Loucy (cell line): ENCODE results near the gene BTBD9.

ENCODE experiments used
- H2AFZ ChIP-seq: fragments of 200-600 bp; sonication (generic); 2 replicates; pipeline ENCODE4 v1.6.0; 2016; ENCODE audit warnings: antibody characterized with exemption, mild to moderate bottlenecking, low read length, moderate library complexity
- H3F3A ChIP-seq: fragments of 200-600 bp; 2 replicates; pipeline ENCODE4 v1.6.0; 2016; ENCODE audit warnings: antibody characterized with exemption, low read depth, mild to moderate bottlenecking
- H3K27me3 ChIP-seq: fragments of 200-600 bp; sonication (generic); 2 replicates; pipeline ENCODE4 v1.6.1; 2014; ENCODE audit warnings: low read length, mild to moderate bottlenecking; ENCODE audit not compliant: insufficient read depth, poor library complexity, severe bottlenecking
- H3K36me3 ChIP-seq: fragments of 200-600 bp; sonication (generic); 2 replicates; pipeline ENCODE4 v1.6.1; 2016; ENCODE audit warnings: low read length; ENCODE audit not compliant: insufficient read depth
- H3K4me1 ChIP-seq: fragments of 200-600 bp; sonication (generic); 2 replicates; pipeline ENCODE4 v1.5.1; 2014; ENCODE audit warnings: low read length, mild to moderate bottlenecking; ENCODE audit not compliant: insufficient read depth, poor library complexity, severe bottlenecking
- H3K4me2 ChIP-seq: fragments of 200-600 bp; sonication (generic); 2 replicates; pipeline ENCODE4 v1.6.0; 2014; ENCODE audit warnings: antibody characterized with exemption, low read length, low read depth, mild to moderate bottlenecking; ENCODE audit not compliant: poor library complexity, severe bottlenecking
- H3K4me3 ChIP-seq: fragments of 200-600 bp; sonication (generic); 2 replicates; pipeline ENCODE4 v1.5.1; 2014; ENCODE audit warnings: low read length, mild to moderate bottlenecking, mixed read lengths; ENCODE audit not compliant: poor library complexity, severe bottlenecking
- H3K79me2 ChIP-seq: fragments of 200-600 bp; sonication (generic); 2 replicates; pipeline ENCODE4 v1.6.1; 2014; ENCODE audit warnings: low read length; ENCODE audit not compliant: insufficient read depth
- H3K9ac ChIP-seq: fragments of 200-600 bp; sonication (generic); 2 replicates; pipeline ENCODE4 v1.6.0; 2014; ENCODE audit warnings: mild to moderate bottlenecking, low read depth, low read length, moderate library complexity; ENCODE audit not compliant: poor library complexity, severe bottlenecking
- H3K9me2 ChIP-seq: fragments of 200-600 bp; sonication (generic); replicated peaks from 2 replicates; pipeline ENCODE4 v1.6.1; 2016; ENCODE audit warnings: low read depth, low read length, mixed read lengths
- H3K9me3 ChIP-seq: fragments of 200-600 bp; sonication (generic); 2 replicates; pipeline ENCODE4 v1.6.1; 2014; ENCODE audit warnings: mild to moderate bottlenecking, antibody characterized with exemption, low read length, low read depth; ENCODE audit not compliant: insufficient read depth
- H4K20me1 ChIP-seq: fragments of 200-600 bp; sonication (generic); 2 replicates; pipeline ENCODE4 v1.6.0; 2014; ENCODE audit warnings: antibody characterized with exemption, low read length, mild to moderate bottlenecking; ENCODE audit not compliant: insufficient read depth, poor library complexity, severe bottlenecking
- CTCF ChIP-seq: fragments of 200-600 bp; sonication (generic); conservative IDR thresholded peaks from 2 replicates; pipeline ENCODE4 v1.5.1; 2014; ENCODE audit warnings: mild to moderate bottlenecking, antibody characterized with exemption, low read length
- EZH2phosphoT487 ChIP-seq: fragments of 200-600 bp; IDR thresholded peaks from 2 replicates; pipeline ENCODE4 v1.6.1; 2018; ENCODE audit warnings: antibody characterized with exemption, mild to moderate bottlenecking, moderate library complexity, borderline replicate concordance

The BTBD9 gene

GRCh38 chr6:38417521-38417920 is 222.2 kb downstream of the BTBD9 start:
- H3K9me3 ChIP-seq: no peaks in the 10 kb centered on the region
- no peaks in the 10 kb centered on the region for H3F3A ChIP-seq
- TF ChIP-seq CTCF: no peak
- no peak for TF ChIP-seq EZH2phosphoT487
- no peak overlapping the region for H3K4me3 ChIP-seq
- H4K20me1 ChIP-seq: no peaks in the 10 kb centered on the region
- no peaks in the 10 kb centered on the region for H3K79me2 ChIP-seq
- H3K4me1 ChIP-seq: no peaks in the 10 kb centered on the region
- H3K9me2 ChIP-seq: no peaks in the 10 kb centered on the region
- no peaks in the 10 kb centered on the region for H3K27me3 ChIP-seq
- H3K9ac ChIP-seq: no peak overlapping the region
- H2AFZ ChIP-seq: no peak overlapping the region
- no peaks in the 10 kb centered on the region for H3K36me3 ChIP-seq
- no peak overlapping the region for H3K4me2 ChIP-seq

- no peaks in the 10 kb centered on the region for H3K4me1 ChIP-seq
- no peak overlapping the region for H3K4me3 ChIP-seq
- H3F3A ChIP-seq: no peaks in the 10 kb centered on the region
- H2AFZ ChIP-seq: no peak overlapping the region
- H4K20me1 ChIP-seq: no peaks in the 10 kb centered on the region
- no peak overlapping the region for H3K4me2 ChIP-seq
- H3K79me2 ChIP-seq: no peaks in the 10 kb centered on the region
- H3K9ac ChIP-seq: no peak overlapping the region
- H3K27me3 ChIP-seq: no peaks in the 10 kb centered on the region
- no peaks in the 10 kb centered on the region for H3K9me2 ChIP-seq
- TF ChIP-seq CTCF: no peak
- no peak for TF ChIP-seq EZH2phosphoT487
- H3K9me3 ChIP-seq: no peaks in the 10 kb centered on the region
- no peaks in the 10 kb centered on the region for H3K36me3 ChIP-seq
These were observed 224.3 kb downstream of the BTBD9 start for GRCh38 chr6:38415231-38416005.

GRCh38 chr6:38413102-38413800 is 226.5 kb downstream of the BTBD9 start:
- H3K4me1 ChIP-seq: no peaks in the 10 kb centered on the region
- H3K36me3 ChIP-seq: no peaks in the 10 kb centered on the region
- no peaks in the 10 kb centered on the region for H3F3A ChIP-seq
- H3K9me3 ChIP-seq: no peaks in the 10 kb centered on the region
- TF ChIP-seq CTCF: no peak
- no peak for TF ChIP-seq EZH2phosphoT487
- no peak overlapping the region for H3K4me3 ChIP-seq
- no peaks in the 10 kb centered on the region for H3K79me2 ChIP-seq
- H4K20me1 ChIP-seq: no peaks in the 10 kb centered on the region
- no peak overlapping the region for H3K9ac ChIP-seq
- no peaks in the 10 kb centered on the region for H3K9me2 ChIP-seq
- no peak overlapping the region for H2AFZ ChIP-seq
- H3K4me2 ChIP-seq: no peak overlapping the region
- H3K27me3 ChIP-seq: no peaks in the 10 kb centered on the region
